HG03280 (cell line): ENCODE results near the gene TRPV2.

Experiments
- ATAC-seq: cut with Tn5 transposase; IDR thresholded peaks from one replicate; pipeline ENCODE4 v1.9.1; 2021; ENCODE audit warnings: mild to moderate bottlenecking, moderate library complexity; ENCODE audit not compliant: unreplicated experiment

TRPV2 gene

GRCh38 chr17:16472539-16472938, 57.2 kb downstream of the TRPV2 start:
- ATAC-seq = no peak

- ATAC-seq = no peak
Measured at GRCh38 chr17:16473044-16474011, 58.0 kb downstream of the TRPV2 start.

- ATAC-seq = no peak
Measured at GRCh38 chr17:16474012-16474725, 58.8 kb downstream of the TRPV2 start.

GRCh38 chr17:16475179-16475704, 59.9 kb downstream of the TRPV2 start:
- no peak for ATAC-seq

- ATAC-seq = no peak
Measured at GRCh38 chr17:16477255-16477654, 61.9 kb downstream of the TRPV2 start.

- ATAC-seq = no peak
Measured at GRCh38 chr17:16477666-16478065, 62.3 kb downstream of the TRPV2 start.

- no peak for ATAC-seq
Measured at GRCh38 chr17:16478649-16479048, 63.3 kb downstream of the TRPV2 start.

- no peak for ATAC-seq
Measured at GRCh38 chr17:16479264-16479663, 63.9 kb downstream of the TRPV2 start.

GRCh38 chr17:16480995-16481394, 65.6 kb downstream of the TRPV2 start:
- ATAC-seq = no peak

GRCh38 chr17:16482253-16482652, 66.9 kb downstream of the TRPV2 start:
- no peak for ATAC-seq

GRCh38 chr17:16483021-16483645, 67.8 kb downstream of the TRPV2 start:
- no peak for ATAC-seq

- ATAC-seq = no peak
Measured at GRCh38 chr17:16484445-16485175, 69.2 kb downstream of the TRPV2 start.
